Activated CD4-positive, alpha-beta T cell treated with anti-CD3 and anti-CD28 coated beads, Interleukin-10, Interleukin-2, amounts not matched to agents 100 ng/mL and 50 ng/mL, durations not matched to agents 16 hours and 8 hours (primary cell): Measurements from ENCODE around the gene TBC1D14.
"Not testable (repeated sequence)": the region's sequence is repeated elsewhere in the genome, so short reads cannot be mapped to it uniquely, and the experiment has no call there.

Source experiments
- DNase-seq: peaks from one replicate; pipeline ENCODE4 v3.0.0-alpha.2; 2020

The TBC1D14 gene

DNA sequence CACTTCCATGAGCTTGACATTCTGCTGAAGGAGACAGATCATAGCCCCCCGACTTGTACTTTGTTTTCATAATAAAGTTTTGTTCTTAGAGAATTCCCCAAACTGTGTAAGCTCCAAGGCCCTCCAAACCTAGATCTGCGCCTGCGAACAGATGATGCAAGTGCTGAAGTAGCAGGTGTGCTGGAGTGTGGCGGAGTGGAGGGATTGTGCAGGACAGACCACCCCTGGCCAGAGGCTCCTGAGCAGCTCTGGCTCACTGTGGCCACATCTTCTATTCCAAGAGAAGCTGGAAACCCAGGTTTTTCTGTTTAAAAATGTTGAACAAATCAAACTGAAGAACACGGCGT is 46.4 kb downstream of the TBC1D14 start:
- no peak for DNase-seq

DNA sequence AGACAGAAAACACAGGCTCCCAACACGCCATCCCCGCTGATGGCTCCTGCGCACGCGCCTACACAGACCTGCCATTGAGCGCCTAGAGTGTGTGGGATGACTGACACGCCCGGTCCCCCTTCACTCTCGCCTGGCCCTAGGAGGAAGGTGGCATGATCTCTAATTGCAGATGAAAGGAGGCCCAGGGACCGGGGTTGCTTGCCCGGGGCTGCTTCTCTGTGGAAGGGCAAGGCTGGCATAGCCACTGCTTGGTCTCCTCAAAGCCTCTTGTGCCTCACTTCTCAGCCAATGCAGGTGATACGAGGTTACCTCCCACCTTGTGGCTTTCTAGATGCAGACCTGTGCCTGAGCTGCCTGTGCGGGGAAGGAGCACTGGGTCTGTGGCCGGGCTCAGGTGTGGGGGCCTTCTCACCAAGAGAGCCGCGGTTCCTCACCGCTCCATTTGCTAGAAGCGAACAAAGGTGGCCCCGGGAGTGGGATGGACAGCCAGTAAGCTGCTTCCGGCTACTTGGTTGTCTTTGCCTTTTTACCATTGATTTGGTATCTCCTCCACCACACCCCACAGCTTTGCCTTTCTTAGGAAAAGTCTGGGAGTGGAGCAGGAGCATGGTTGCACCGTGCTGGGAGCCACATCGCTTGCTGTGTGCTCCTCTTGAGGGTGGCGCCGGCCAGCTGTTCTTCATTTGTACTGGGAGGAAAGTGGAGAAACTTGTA is 47.0 kb downstream of the TBC1D14 start:
- no peak for DNase-seq

DNA sequence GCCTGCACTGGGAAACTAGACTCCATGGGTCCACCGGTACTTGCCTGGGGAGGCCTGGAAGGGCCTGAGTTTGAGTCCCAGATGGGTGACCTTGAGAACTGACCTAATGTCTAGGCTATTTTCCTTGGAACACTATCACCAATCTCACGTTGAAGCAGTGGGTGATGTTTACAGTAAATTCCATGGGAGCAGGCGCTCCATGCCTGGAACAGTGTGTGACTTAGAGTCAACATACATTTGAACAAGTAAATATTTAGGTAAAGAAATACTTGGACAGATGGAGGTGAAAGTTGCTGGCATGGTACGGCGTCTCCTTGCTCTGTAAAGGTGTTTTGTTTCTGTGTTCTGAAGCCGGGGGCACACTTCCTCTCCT is 47.5 kb downstream of the TBC1D14 start:
- DNase-seq = no peak

DNA sequence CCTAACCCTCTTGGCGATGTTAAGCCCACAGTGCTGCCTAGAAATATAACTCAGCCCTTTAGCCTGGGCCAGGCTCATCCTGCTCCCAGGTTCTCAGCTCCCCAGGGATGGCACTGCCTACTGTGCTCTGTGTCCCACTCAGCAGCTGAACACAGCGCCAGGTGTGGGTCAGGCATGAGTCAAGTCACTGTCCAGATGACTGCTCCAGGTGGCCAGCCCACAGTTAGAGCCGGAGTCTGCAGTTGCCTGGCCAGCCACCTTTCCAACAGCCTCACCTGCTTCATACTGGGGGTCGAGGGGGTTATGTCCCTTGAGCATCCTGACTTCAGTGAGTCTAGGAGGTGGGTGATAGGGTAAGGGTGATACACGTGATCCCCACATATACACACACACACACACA is 48.4 kb downstream of the TBC1D14 start:
- DNase-seq = no peak

DNA sequence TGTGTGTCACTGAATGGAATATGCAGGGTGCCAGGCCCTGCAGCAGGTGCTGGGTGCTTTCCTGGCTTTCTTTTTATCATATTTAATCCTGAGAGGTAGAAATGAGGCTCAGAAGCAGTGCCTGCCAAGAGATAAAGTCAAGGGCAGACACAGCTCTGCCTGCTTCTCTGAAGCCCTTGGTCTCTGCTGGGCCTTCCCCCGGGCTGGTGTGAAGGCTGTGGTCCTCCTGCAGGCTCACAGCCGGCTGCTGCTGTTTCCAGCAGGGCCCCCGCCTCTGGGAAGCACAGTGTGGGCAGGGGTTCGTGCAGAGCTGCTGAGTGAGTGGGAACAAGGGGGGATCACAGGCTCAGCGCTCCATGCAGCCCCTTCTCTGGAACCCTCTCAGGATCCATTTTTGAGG is 49.6 kb downstream of the TBC1D14 start:
- no peak for DNase-seq

DNA sequence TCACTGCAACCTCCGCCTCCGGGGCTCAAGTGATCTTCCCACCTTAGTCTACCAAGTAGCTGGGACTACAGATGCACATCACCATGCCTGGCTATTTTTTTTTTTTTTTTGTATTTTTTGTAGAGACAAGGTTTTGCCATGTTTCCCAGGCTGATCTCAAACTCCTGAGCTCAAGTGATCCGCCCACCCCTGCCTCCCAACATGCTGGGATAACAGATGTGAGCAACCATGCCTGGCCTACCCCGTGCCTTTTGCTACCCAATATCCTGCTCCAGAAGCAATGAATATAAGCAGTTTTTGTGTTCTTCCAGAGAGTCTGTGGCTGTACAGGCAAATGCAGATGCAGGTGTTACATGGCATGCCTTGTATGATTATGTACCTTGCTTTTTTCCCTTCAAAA is 50.5 kb downstream of the TBC1D14 start:
- no peak for DNase-seq

DNA sequence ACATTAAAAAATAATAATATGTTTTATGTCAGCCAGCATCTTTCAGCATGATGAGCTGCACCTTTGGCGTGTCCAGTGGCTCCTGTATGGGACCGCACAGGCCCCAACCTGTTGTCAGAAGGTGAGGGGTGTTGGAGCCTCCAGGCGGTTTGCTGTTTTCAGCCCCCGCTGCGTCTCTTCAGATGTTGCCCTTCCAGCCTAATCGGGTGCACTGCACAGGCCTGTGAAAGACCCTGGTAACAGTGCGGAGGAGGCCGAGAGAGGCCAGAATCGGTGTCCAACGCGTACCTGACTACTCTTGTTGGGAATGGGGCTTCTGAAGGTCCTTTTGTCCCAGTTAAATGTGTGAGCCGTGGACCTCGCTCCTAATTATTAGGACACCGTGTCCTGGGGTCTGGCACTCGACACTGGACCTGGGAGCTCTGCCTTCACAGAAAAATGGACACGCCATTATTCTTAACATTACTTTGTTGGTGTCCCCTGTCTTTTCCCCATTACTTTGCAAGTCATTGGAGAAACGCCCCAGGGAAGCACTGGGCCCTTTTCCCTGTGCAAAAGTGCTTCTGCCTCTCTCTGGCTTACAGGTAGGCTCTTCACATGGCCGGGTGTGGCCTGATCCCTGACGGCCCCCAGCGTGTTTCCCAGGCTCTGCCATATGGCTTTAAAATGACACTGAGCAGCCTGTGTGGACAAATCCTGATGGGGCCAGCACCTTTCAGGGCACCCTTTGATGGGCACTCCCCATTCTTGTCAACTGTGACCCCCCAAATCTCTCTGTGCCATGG is 51.2 kb downstream of the TBC1D14 start:
- DNase-seq = no peak

DNA sequence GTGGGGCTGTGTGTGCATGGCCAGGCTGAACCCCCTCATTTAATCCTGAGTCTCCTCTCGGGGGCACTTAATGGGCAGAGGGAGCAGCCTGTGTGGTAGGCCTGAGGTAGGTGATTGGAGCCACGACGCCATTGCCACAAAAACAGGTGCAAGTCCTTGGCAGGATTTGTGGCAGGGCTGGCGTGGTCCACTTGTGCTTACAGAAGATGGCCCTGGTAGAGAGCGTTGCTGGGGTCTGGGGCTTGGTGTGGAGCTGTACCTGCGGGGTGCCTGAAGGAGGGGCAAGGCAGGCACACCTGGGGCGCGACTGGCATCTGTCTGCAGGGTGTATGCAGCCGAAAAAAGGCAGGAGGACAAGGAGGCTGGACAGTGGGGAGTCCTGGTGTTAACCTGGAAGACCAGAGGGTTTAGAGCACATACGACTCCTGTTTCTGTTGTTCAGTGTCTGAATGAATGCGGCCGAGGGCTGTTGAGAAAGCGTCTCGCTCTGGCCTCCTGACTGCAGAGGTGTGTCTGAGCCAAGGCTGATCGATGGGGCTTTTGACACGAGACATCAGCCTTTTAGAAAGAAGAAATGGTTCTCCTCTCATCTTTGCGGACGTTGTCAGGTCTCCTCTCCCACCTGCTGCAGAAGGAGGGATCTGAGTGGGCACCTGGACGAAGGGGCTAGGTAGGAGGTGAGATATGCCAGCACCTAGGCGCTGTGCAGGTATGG is 52.0 kb downstream of the TBC1D14 start:
- DNase-seq = no peak

DNA sequence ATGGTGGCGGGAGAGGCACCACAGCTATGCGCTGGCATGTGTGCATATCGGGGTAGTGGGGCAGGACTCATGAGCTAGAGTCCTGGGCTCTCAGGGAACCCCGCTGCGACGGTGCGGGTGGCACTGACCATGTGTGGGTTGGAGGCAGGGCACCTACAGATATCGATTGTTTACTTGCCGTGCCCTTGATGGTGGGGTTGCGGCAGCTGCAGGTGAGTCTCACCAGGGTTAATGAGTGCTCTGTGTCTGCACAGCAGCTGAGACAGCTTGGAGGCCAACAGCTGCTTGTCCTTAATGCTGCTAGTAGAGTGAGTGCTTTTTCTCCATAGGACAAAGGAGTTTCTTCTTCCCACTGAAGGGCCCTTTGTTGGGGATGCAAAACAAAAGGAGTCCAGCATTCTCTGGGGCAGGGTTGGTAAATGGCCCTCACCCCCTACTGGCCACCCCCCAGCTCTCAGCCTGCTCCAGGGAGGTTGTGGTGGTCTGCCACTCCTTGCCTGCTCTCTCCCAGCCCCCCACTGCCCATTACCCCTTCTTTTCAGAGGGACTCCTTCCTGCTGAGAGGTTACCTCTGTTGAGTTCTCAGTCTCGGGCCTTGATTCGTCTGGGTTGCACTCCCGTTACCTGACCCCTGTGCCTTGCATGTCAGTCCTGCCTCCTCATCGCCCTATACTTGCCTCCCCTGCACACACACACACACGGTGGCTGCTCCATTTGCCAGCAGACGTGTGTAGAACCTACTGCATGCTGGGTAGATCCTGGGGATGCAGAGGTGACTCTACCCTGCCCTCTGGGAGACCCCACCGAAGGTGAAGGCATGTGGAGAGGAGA is 52.8 kb downstream of the TBC1D14 start:
- DNase-seq = no peak

DNA sequence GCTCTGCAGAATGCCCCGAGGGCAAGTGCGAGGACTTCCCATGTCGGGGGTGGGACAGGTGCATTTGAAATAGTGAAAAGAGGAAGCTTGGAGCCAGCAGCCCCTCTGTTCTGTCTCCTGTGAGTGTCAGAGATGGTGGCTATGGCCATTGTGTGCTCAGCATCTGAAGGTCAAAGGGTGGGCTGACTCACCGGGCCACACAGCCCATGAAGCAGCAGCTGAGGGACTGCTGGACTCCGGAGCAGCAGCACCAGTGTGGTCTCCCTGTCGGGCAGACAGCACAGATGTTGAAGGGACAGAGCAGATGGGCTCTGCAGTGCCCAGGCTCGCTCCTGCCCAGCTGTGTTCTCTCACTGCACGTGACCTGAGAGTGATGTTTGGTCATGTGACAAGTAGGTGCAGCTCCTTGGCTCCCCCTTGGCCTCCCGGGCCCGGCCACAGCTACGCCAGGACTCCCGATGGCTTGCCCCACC is 53.5 kb downstream of the TBC1D14 start:
- no peak for DNase-seq

DNA sequence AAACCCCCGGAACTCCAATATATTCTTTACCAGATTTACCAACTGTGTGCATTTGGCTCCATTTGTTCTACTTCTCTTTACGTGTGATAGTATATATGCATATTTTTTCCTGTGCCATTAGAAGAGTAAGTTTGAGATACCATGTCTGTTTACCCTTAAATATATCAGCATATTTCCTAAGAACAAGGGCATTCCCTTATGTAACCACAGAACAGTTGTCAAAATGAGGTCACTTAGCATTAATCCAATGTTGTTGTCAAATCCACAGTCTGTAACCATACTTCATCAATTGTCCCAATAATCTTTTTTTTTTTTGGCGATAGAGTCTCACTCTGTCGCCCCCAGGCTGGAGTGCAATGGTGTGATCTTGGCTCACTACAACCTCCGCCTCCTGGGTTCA is 55.2 kb downstream of the TBC1D14 start:
- no peak for DNase-seq

DNA sequence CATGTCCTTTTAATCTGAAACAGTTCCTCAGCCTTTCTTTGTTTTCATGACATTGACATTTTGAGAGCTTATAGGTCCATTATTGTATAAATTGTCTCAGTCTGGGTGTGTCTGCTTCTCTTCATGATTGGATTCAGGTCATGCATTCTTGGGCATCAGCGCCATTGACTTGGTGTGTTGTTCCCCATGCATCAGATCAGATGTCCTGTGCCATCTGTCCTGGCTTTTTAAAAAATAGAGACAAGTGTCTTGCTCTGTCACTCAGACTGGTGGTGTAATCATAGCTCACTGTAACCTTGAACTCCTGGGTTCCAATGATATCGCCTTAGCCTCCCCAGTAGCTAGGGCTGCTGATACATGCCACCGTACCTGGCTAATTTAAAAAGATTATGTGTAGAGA is 55.7 kb downstream of the TBC1D14 start:
- no peak for DNase-seq

DNA sequence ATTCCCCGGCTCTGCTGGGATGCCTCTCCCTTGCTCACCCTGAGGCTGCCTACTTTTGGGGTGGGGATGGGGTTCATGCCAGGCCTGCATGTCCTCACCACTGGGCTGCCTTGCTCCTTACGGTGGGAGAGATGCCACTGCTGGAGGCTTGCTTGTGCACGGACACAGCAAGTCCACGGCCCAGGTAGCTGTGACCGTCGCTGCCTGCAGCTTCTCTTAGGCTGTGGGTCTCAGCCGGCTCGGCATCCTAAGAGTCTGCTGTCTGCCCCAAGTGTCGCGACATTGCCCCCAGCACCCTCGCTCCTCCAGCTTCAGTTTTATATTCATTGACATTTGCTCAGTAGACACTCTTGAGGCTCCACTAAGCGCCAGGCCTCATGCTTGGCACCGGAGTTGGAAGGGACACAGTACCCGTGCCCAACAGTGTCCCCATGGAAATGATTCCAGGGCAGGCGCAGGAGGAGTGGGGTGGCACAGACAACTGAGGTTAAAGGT is 58.3 kb downstream of the TBC1D14 start:
- DNase-seq = no peak

DNA sequence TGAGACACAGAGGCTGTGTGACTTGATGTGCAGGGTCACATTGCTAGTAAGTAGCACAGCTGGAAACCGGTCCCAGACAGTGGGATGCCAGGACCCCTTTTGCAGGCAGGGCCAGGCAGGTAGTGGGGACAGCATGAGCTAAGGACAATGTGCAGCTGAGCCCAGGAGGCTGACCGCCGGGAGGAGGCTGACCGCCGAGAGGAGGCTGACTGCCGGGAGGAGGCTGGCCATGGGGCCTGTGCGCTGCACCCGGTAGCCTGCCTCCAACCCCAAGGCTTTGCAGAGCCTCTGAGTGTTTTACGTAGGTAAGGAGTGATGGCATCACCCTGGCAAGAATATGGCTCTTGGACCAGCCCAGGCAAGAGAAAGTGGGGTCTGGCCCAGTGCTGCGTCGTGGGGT is 58.9 kb downstream of the TBC1D14 start:
- DNase-seq = no peak

DNA sequence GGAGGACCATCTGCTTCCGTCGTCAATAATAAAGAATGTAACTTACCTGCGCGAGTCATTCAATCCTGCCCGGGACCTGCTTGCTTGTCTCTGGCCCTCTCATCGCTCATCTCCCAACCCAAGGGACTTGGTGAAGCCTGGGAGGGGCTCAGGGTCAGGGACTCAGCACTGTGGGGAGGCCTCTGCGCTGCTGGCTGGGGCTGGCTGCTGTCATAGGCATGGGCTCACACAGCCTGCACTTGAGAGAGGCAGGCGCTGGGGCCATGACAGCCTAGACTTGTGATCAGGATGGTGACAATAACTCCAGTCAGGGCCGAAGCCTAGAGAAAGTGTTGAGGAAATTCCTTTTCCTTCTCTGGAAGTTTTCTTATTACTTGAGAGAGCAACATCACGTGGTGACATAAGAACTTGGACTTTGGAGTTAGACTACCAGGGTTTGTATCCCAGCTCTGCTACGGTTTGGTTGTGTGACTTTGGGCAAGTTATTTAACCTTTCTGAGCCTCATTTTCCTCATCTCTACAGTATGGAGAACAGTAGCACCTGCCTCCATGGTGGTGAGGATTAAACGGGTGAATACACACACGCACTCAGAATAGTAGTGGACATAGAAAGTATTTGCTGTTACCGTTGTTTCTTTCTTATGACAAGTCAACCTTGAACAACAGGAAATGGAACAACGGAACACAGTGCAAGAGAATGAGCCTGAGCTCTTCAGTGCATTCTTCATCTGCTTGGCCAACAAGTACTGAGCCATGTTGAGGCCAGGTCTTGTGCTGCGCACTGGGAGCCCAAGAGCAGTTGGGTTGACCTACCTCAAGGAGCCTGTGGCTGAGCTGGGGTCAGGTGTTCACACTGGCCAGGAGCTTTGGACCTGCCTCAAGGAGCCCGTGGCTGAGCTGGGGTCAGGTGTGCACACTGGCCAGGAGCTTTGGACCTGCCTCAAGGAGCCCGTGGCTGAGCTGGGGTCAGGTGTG is 60.5 kb downstream of the TBC1D14 start:
- DNase-seq = no peak

DNA sequence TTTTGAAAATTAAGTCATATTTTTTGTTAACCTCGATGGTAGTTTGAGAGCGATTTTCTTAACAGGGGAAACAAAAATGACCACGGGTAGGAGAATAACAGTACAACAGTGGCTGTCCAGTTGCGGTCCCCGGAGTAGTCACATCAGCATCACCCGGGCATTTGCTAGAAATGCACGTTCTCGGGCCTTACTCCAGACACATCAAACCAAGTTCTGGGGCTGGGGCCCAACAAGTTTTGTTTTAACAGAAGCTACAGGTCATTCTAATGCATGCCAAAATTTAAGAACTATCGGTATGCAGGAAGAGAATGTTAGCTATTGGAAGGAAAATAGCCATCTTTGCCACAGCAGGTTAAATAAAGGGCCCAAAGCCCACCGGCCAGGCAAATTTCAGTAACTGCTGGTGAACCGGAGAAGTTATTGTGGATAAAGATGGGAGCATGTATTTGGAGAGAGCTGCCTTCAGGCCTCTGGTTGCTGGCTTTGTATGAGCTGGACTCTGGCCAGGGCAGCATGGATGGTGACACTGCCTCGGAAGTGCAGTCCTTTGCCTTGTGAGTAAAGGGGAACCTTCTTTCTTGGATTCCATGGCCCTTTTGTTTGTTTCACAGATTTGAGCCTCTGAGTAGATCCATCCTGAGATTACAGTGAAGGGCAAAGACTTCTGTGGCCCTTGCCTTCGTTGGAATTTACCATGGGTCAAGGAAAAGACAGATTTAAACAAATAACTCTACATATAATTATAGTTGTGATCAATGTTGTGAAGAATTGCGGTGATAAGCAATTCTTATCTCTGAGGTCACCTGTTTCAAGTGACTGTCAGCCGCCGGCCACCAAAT is 62.1 kb downstream of the TBC1D14 start:
- no peak for DNase-seq

DNA sequence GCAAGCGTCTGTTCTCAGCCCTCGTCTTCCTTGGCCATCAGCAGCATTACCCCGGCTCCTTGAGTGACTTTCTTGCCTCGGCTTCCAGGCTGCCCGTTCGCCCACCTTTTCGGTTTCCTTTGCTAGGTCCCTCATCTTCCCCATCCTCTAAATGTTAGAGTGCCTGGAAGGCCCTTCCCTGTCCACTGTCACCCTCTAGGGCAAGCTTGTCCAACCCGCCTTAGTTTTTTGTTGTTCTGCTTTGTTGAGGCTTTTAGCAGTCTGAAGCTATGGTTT is 62.7 kb downstream of the TBC1D14 start:
- no peak for DNase-seq

DNA sequence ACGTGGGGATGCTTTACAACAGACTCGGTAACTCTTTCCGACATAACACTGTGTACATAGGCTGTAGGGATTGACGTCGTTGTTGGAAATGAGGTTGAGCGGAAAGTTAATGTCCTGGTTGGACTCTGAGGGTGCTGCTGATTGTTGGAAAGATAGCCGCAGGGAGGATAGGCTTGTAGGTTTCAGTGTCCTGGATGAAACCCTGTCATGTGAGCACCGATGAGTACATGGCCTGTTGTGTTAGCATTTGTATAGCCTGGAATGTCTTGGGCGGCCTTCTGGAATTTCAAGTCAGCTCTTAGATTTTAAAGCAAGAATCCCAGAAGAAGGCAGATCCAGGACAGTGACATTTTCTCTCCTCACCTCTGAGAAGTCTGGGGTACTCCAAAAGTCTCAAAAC is 63.3 kb downstream of the TBC1D14 start:
- DNase-seq = no peak

DNA sequence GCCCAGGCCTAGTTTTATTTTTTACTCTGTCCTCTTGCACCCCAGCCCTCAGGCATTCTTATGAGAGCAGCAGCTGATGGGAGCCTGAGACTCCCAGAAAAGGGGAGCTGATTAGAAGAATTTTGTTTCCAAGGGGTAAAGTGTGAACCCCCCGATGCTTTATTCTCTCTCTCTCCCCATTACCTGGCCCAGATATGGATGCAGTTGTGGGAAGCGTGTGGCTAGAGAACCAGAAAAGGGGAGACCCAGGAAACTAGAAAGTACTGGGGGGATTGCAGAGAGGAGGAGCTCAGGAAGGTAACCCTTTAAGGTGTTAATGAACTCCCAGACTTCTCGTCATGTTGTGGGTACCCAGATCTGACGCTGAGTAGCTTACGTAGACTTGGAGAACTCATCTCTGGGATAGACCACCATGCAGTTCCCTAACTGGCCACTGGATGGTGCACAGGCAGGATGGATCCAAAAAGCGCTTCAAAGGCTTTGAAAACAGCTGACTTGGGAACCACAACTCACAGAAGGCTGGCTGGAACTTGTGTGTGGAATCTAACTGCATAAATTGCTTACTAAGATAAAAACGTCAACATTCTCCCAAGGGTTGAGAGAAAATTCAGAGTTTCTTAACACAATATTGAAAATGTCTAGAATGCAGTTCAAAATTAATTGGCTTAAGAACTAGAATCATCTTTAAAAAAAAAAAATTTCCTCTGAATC is 64.7 kb downstream of the TBC1D14 start:
- DNase-seq = peak; percentile 84

DNA sequence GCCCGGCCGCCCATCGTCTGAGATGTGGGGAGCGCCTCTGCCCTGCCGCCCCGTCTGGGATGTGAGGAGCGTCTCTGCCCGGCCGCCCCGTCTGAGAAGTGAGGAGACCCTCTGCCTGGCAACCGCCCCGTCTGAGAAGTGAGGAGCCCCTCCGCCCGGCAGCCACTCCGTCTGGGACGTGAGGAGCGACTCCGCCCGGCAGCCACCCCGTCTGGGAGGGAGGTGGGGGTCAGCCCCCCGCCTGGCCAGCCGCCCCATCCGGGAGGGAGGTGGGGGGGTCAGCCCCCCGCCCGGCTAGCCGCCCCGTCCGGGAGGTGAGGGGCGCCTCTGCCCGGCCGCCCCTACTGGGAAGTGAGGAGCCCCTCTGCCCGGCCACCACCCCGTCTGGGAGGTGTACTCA is 68.2 kb downstream of the TBC1D14 start:
- not testable (repeated sequence) for DNase-seq
